ENCODE measurements around the gene BTBD2.
"Not testable (repeated sequence)": the region's sequence is repeated elsewhere in the genome, so short reads cannot be mapped to it uniquely, and the experiment has no call there.

BTBD2 gene

GRCh38 chr19:2014131-2014571, 1.4 kb downstream of the BTBD2 start:
- no peak for DNase-seq

DNA sequence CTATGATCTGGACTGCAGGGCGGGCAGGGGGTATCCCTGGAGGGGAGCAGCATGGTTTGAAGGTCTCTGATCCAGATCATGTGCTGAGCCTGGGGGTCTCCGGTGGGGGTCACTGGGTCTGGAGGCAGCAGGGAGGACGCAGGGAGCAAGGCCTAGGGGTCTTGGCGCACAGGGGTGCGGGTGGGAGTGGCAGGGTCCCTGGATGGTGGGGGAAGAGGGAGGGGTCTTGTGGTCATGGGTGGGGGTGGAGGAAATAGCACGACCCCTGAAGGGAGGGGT, 1.9 kb downstream of the BTBD2 start:
- no peak for DNase-seq

- no peak for DNase-seq
Observed at GRCh38 chr19:2012941-2013682, 2.4 kb downstream of the BTBD2 start.

GRCh38 chr19:2011169-2011568, 4.3 kb downstream of the BTBD2 start:
- no peak for DNase-seq

- no peak for DNase-seq
Observed at GRCh38 chr19:2010135-2010668, 5.3 kb downstream of the BTBD2 start.

DNA sequence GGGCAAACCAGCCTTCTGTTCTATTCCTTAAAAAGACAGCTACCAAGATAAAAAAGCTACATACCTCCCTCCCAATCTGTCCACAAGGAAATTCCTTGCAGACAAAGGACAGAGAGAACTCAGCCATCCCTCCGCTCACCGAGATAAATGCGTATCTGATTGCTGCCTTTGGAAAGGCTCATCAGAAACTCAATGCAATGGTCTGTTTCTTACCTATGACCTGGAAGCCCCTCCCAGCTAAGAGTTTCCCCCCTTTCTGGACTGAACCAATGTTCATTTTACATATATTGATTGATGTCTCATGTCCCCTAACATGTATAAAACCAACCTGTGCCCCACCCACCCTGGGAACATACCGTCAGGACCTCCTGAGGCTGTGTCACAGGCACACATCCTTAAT, 11.6 kb downstream of the BTBD2 start:
- DNase-seq = no peak

- DNase-seq = no peak
Observed at GRCh38 chr19:1999856-2000515, 15.5 kb downstream of the BTBD2 start.

- no peak for DNase-seq
Observed at GRCh38 chr19:1998712-1999708, 16.5 kb downstream of the BTBD2 start.

- DNase-seq = no peak
Observed at GRCh38 chr19:1997353-1998233, 17.9 kb downstream of the BTBD2 start.

GRCh38 chr19:1992759-1993260, 22.7 kb downstream of the BTBD2 start:
- no peak for DNase-seq

- DNase-seq = no peak
Observed at GRCh38 chr19:1991018-1991913, 24.2 kb downstream of the BTBD2 start.

DNA sequence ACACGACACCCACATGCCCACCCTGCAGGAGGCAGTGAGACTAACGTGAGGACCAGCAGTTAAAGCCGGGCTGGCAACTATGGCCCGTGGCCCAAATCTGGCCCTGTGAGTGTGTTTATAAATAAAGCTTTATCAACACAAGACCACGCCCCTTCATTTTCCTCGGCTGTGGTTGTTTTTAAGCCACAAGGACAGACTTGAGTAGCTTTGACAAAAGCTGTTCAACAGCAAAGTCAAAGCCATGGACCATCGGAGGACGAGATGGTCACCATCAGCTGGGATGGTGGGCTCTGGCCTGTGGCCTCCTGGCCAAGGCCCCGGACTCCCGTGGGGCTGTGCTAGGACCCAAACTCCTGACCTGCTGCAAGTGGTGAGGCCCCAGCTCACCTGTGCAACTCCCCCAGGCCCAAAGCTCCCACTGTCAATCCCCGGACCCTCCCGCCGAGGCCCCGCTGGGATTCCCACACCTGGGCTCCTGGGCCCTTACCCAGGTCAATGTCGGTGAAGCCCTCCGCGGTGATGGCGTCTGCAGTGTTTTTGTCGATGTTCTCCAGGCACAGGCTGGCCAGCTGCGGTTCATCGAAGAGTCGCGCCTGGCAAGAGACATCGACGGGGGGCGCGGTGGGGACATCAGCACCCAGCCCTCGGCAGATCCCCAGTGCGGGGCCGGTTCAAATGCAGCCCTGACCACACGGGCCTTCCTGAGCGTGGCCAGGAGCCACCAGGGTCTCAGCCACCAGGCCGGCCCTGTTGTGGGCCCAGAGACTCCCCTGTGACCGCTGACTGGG, 25.1 kb downstream of the BTBD2 start:
- no peak for DNase-seq

DNA sequence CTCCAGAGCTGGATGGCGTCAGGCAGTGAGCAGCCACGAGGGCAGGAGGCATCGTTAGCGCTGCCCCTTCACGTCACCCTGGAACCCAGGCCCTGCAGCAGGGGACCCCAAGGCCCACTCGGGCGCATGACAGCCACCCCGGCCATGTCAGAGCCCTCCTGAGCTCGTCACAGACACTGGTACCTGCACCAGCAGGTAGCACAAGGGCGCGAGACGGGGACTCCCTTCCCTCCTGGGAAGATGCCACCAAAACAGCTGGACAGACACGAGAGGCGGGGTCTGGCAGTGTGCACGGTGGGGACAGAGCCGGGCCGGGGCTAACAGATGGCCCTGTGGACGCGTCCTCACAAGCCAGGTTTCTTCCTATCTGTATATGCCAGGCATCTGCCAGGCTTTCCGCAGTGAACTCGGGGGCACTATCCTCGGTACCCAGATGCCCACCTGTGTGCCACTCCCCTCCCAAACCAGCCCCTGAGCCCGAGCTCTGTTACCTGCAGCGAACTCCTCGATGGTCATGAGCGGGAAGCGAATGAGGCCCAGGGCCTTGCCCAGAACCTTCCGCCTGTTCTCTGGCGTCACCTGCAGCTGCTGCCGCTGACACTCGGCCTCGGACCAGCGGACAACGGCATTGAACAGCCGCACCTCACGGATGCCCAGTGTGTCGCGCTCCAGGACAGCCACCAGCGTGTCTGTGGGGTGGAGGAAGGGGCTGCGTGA, 25.8 kb downstream of the BTBD2 start:
- DNase-seq = no peak

DNA sequence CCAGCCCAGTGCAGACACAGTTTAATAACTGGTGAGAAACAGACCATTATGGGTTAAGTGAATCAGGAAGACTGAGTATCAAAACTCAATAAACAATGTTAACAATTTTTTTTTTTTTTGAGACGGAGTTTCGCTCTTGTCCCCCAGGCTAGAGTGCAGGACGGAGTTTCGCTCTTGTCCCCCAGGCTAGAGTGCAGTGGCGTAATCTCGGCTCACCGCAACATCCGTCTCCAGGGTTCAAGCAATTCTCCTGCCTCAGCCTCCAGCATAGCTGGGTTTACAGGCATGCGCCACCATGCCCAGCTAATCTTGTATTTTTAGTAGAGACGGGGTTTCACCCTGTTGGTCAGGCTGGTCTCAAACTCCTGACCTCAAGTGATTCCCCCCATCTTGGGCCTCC, 27.1 kb downstream of the BTBD2 start:
- DNase-seq = not testable (repeated sequence)

DNA sequence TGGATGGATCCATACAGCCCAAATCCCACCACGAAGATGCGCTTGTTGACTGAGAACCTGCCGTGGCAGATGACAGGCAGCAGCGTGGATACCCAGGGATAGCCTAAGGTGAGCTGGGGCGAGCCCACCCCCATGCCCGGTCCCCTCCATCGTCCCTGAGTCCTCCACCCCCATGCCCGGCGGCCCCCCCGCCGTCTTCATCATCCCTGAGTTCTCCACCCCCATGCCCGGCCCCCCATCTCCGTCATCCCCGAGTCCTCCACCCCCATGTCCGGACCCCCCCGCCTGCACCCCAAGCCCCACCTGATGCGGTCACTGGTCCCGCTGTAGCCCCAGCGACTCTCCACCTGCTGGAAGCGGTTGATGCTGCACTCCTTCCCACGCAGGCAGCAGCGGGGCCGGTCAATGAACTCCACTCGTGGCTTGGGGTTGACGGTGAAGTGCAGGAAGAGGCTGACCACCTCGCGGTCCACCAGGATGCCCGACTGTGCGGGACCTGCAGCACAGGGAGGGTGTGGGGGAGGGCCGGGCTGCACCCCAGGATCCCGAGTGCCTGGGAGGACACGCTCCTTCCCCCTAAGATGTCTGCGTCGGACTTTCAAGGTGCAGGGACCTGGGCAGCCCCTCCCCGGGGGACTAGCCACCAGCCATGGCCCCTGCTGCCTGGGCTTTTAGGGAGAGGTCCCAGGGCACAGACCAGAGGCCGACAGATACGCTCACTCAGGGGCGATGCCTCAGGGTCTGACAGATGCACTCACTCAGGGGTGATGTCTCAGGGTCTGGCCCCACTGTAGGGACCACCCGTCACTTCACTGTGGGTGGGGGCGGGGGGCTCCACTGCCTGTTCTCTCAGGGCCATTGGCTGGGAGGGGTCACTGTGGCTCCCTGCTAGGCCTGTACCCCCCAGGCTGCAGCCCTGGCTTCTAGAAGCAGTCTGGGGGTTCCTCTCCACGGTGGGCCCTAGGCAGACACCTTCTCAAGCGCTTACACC, 28.0 kb downstream of the BTBD2 start:
- DNase-seq = no peak

DNA sequence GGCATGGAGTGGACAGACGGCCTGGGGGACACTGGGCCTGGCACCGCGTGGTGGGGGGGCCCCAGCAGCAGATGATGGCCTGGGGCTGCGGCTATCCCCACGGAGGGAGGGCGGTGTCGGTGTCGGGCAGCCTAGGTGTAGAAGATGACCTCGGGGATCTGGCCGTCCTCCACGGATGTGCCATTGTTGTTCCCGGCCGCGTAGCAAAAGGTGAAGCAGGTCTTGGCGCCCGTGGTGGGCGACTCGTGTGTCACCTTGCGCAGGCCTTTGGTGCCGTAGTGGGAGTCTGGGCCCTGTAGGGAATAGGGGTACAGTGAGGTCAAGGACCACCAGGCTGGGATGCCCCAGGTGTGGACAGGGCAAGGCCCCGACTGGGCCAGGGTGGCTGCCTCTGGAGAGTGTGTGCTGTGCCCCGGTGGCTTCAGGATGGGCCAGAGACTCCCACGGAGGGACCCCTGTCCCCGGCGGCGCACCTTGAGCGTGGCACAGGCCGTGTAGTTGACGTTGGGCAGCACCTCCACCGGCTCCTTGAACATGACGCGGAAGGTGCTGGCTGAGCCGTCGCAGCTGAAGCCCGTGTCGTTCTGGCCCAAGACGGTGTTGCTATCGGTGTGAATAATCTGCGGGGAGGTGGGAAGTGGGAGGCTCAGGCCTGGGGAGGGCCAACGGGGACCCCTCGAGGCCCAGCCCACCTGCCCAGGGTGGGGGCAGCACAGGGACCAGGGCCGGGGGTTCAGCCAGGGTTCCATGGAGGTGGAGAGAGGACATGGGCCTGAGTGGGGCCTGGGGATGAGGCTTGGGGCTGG, 29.0 kb downstream of the BTBD2 start:
- DNase-seq = no peak

Data from fibroblast of skin of back (primary cell).